GM13977 (cell line): ENCODE results near the gene IRF8.

Experiments
- DNase-seq: peaks from one replicate; pipeline ENCODE4 v3.0.0; 2012; ENCODE audit warnings: low spot score
- CTCF ChIP-seq: IDR thresholded peaks from 2 replicates; pipeline ENCODE4 v1.5.1; 2012; ENCODE audit warnings: mild to moderate bottlenecking, control low read depth; ENCODE audit not compliant: insufficient read depth; ENCODE audit errors: extremely low read depth, missing control alignments
- in situ Hi-C: fragments of 300-500 bp; cut with MboI; formaldehyde crosslinking; loops from one replicate; pipeline ENCODE4 v1.12.0; 2022; ENCODE audit warnings: low sequenced_read_pairs, low pct_unique_long_range_greater_than_20kb, mixed read lengths, inconsistent platforms; ENCODE audit not compliant: unreplicated experiment

Gene IRF8

GRCh38 chr16:85961988-85962915 is 63.3 kb downstream of the IRF8 start:
- TF ChIP-seq CTCF, result no peak
- in situ Hi-C loops, result no loop called here
- no peak for DNase-seq

- DNase-seq, result no peak
- no peak for TF ChIP-seq CTCF
- in situ Hi-C loops, result no loop called here
Measured at GRCh38 chr16:85963753-85964285, 64.9 kb downstream of the IRF8 start.

- no peak for DNase-seq
- in situ Hi-C loops, result no loop called here
- TF ChIP-seq CTCF, result no peak
Measured at GRCh38 chr16:85965125-85965524, 66.2 kb downstream of the IRF8 start.

GRCh38 chr16:85967111-85967510 is 68.1 kb downstream of the IRF8 start:
- no peak for DNase-seq
- in situ Hi-C loops, result no loop called here
- no peak for TF ChIP-seq CTCF

GRCh38 chr16:85968041-85968920 is 69.3 kb downstream of the IRF8 start:
- no peak for DNase-seq
- in situ Hi-C loops, result no loop called here
- no peak for TF ChIP-seq CTCF

- no peak for DNase-seq
- TF ChIP-seq CTCF, result no peak
- in situ Hi-C loops, result no loop called here
Measured at GRCh38 chr16:85969159-85969558, 70.2 kb downstream of the IRF8 start.
